Measurements from ENCODE around the gene DPM3. TPM values are rescaled to one million over a fixed set of nuclear protein-coding genes. Genes with fewer than 3 reads are reported as not detected.

The DPM3 gene
- total and polyA plus RNA-seq, 2 donors (not counting 1 experiment from before 2014, with no cell fraction given), result 39.9 to 97.3 TPM

- H3K4me1 ChIP-seq (ENCODE audit: control insufficient read depth in 2 of 2, insufficient read depth in 2 of 2, low read length in 2 of 2), result peaks cover 24 to 33% of the 10 kb centered on the region in 2 donors
- WGBS (ENCODE audit: insufficient coverage), result 92% methylated on average over 6 of the region's 9 CpGs
- intact Hi-C loops (cut with micrococcal nuclease), result loop anchor here (1.0 to 2.0 kb wide), 4 partner anchors 17 to 147 kb away; partner anchors contain the start of gene MTX1
- Mint-ChIP-seq H3K4me1 (peaks cover 35% of the 10 kb centered on the region), H3K4me3 (peak overlapping the region; percentile 33), H3K27ac (no peak overlapping the region), H3K9me3 (ENCODE audit: insufficient read depth) (no peaks in the 10 kb centered on the region), H3K27me3 (no peaks in the 10 kb centered on the region)
- ChIA-PET CTCF (interaction anchor here (0.6 to 12.7 kb wide), 7 partner anchors 9 to 393 kb away, joined by 3 to 196 read pairs (median 31); partner anchors contain the start of genes MTX1 and THBS3), POLR2A (interaction anchor here (0.6 to 2.4 kb wide), 3 partner anchors 18 to 52 kb away, joined by 3 to 15 read pairs (median 8); partner anchors contain the start of gene SLC50A1)
- no peak for TF ChIP-seq EZH2 (IDR thresholded peaks at IDR 0.05; ENCODE audit: borderline replicate concordance, insufficient read depth, low read depth, low read length, poor library complexity, severe bottlenecking)
- TF ChIP-seq, protein P1, sequence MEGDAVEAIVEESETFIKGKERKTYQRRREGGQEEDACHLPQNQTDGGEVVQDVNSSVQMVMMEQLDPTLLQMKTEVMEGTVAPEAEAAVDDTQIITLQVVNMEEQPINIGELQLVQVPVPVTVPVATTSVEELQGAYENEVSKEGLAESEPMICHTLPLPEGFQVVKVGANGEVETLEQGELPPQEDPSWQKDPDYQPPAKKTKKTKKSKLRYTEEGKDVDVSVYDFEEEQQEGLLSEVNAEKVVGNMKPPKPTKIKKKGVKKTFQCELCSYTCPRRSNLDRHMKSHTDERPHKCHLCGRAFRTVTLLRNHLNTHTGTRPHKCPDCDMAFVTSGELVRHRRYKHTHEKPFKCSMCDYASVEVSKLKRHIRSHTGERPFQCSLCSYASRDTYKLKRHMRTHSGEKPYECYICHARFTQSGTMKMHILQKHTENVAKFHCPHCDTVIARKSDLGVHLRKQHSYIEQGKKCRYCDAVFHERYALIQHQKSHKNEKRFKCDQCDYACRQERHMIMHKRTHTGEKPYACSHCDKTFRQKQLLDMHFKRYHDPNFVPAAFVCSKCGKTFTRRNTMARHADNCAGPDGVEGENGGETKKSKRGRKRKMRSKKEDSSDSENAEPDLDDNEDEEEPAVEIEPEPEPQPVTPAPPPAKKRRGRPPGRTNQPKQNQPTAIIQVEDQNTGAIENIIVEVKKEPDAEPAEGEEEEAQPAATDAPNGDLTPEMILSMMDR (IDR thresholded peaks at IDR 0.05), result no peak
- ATAC-seq (ENCODE audit: low read depth) (no peak), DNase-seq (peak; percentile 42)
- no peak overlapping the region for H3K4me2 ChIP-seq (replicated peaks; ENCODE audit: low read depth, low read length, poor library complexity, severe bottlenecking)
- H3K36me3 ChIP-seq (replicated peaks in 1 of 2; ENCODE audit: control extremely low read depth in 1 of 2, control insufficient read depth in 1 of 2, extremely low read depth in 1 of 2, insufficient read depth in 2 of 2, low read length in 1 of 2), result peaks cover 0 to under 1% of the 10 kb centered on the region in 2 experiments
- no peak overlapping the region for H2AFZ ChIP-seq (ENCODE audit: insufficient read depth, low read depth, low read length, poor library complexity, severe bottlenecking)
- no peak overlapping the region for H3K9ac ChIP-seq (ENCODE audit: low read length)
- H3K27me3 ChIP-seq (replicated peaks in 1 of 4; ENCODE audit: control extremely low read depth in 1 of 4, control insufficient read depth in 3 of 4, insufficient read depth in 4 of 4, low read length in 3 of 4), result no peaks in the 10 kb centered on the region
- H4K20me1 ChIP-seq (ENCODE audit: control insufficient read depth, insufficient read depth, low read length, poor library complexity, severe bottlenecking), result no peaks in the 10 kb centered on the region
- H3K79me2 ChIP-seq (ENCODE audit: control insufficient read depth, insufficient read depth, low read length), result peaks cover 24% of the 10 kb centered on the region
- H3K4me3 ChIP-seq (ENCODE audit: control extremely low read depth in 1 of 5, extremely low read depth in 1 of 5, insufficient read depth in 1 of 5, low read depth in 2 of 5, low read length in 4 of 5), result no peak overlapping the region
- no peak overlapping the region for H3K27ac ChIP-seq (ENCODE audit: low read length in 2 of 2)
- no peaks in the 10 kb centered on the region for H3K9me3 ChIP-seq (ENCODE audit: control extremely low read depth in 1 of 3, control insufficient read depth in 2 of 3, insufficient read depth in 1 of 3, low read length in 2 of 3)
Observed at GRCh38 chr1:155175927-155176371, 35.6 kb upstream of the DPM3 start.

- Histone ChIP-seq H3K4me3 (ENCODE audit: control extremely low read depth in 1 of 5, extremely low read depth in 1 of 5, insufficient read depth in 1 of 5, low read depth in 2 of 5, low read length in 4 of 5) (no peak overlapping the region), H3K9ac (ENCODE audit: low read length) (no peak overlapping the region), H3K27me3 (replicated peaks in 1 of 4; ENCODE audit: control extremely low read depth in 1 of 4, control insufficient read depth in 3 of 4, insufficient read depth in 4 of 4, low read length in 3 of 4) (no peaks in the 10 kb centered on the region), H3K9me3 (ENCODE audit: control extremely low read depth in 1 of 3, control insufficient read depth in 2 of 3, insufficient read depth in 1 of 3, low read length in 2 of 3) (no peaks in the 10 kb centered on the region), H3K4me1 (ENCODE audit: control insufficient read depth in 2 of 2, insufficient read depth in 2 of 2, low read length in 2 of 2) (peaks cover 24 to 33% of the 10 kb centered on the region in 2 donors), H3K4me2 (replicated peaks; ENCODE audit: low read depth, low read length, poor library complexity, severe bottlenecking) (no peak overlapping the region), H4K20me1 (ENCODE audit: control insufficient read depth, insufficient read depth, low read length, poor library complexity, severe bottlenecking) (no peaks in the 10 kb centered on the region), H2AFZ (ENCODE audit: insufficient read depth, low read depth, low read length, poor library complexity, severe bottlenecking) (no peak overlapping the region), H3K27ac (ENCODE audit: low read length in 2 of 2) (no peak overlapping the region), H3K79me2 (ENCODE audit: control insufficient read depth, insufficient read depth, low read length) (peaks cover 29% of the 10 kb centered on the region), H3K36me3 (replicated peaks in 1 of 2; ENCODE audit: control extremely low read depth in 1 of 2, control insufficient read depth in 1 of 2, extremely low read depth in 1 of 2, insufficient read depth in 2 of 2, low read length in 1 of 2) (peaks cover 0 to 6% of the 10 kb centered on the region in 2 experiments)
- POLR2A ChIA-PET, result interaction anchor here (0.6 to 2.4 kb wide), 3 partner anchors 18 to 52 kb away, joined by 3 to 15 read pairs (median 8); partner anchors contain the start of gene SLC50A1
- peaks cover 35% of the 10 kb centered on the region for H3K4me1 Mint-ChIP-seq
- CTCF ChIA-PET, result interaction anchor here (0.6 to 12.7 kb wide), 15 partner anchors 10 to 394 kb away, joined by 3 to 196 read pairs (median 4); partner anchors contain the start of genes MTX1 and THBS3
- H3K27me3 Mint-ChIP-seq, result no peaks in the 10 kb centered on the region
- ATAC-seq (ENCODE audit: low read depth) (no peak), DNase-seq (peak; percentile 37)
- peak overlapping the region; percentile 45 for H3K4me3 Mint-ChIP-seq
- intact Hi-C loops (cut with micrococcal nuclease), result no loop called here
- H3K9me3 Mint-ChIP-seq (ENCODE audit: insufficient read depth), result no peaks in the 10 kb centered on the region
- 96% methylated on average over 8 of the region's 12 CpGs for whole genome bisulfite sequencing (ENCODE audit: insufficient coverage)
- H3K27ac Mint-ChIP-seq, result no peak overlapping the region
- TF ChIP-seq EZH2 (IDR thresholded peaks at IDR 0.05; ENCODE audit: borderline replicate concordance, insufficient read depth, low read depth, low read length, poor library complexity, severe bottlenecking), result no peak
- TF ChIP-seq, protein P1 (IDR thresholded peaks at IDR 0.05), result no peak
Observed at GRCh38 chr1:155175281-155175926, 35.1 kb upstream of the DPM3 start.

Measured in B cell (primary cell).